ENCODE results near the gene KIAA0513. TPM values are rescaled to one million over a fixed set of nuclear protein-coding genes. Genes with fewer than 3 reads are reported as not detected.
"Not testable (repeated sequence)": the region's sequence is repeated elsewhere in the genome, so short reads cannot be mapped to it uniquely, and the experiment has no call there.

Gene KIAA0513
- total RNA-seq, 1 experiment from 2014 or later, result 2.9 TPM

DNA sequence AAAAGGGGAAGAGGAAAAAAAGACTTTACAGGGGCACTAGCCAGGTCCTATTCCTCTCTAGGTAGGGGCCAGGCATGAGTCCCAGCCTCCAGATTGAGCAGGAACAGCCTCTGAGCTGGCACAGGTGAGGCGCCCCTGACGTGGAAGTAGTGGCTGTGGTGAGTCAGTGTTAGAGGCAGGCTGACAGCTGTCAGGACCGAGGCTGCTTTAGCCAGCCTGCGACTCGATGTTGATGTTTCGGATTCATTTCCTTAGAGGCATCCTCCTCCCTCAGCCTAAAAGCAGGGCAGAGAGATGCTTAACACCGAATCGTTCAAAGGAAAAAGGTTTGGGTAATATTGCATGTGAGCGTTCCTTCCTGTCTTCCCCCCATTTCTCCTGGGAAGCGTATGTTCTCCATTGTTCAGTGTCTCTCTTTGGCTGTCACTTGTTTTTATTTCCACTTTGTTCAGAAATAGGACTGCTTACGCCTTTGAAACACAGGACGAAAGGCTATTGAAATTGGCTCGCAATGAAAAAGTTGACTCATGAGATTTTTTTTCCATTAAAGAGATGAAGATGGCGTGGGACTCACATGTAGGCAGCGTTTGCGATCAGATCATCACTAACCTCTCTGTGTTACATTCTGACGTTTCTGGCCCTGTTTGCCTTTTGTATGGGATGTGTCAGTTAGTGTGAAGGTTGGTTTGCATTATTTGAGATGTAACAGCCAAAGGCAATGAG, 1.3 kb downstream of the KIAA0513 start:
- peak; percentile 41 for DNase-seq (ENCODE audit: low spot score)

DNA sequence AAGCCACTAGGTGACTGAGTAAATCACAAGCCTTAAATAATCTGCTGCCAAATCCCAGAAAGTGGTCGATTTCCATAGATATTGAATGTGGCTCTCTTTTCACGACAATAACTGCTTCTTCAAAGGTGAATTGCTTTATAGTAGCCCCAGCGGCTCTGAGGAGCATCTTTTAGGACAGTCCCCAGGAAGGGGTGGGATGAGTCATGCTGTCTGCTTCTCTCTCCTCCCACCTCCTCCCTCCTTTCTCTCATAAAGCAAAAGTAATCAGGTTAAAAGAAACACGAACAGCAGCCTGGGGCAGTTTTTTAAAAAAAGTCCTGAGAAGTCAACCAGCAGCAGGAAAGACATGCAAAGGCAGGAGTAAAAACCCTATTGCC, 1.8 kb downstream of the KIAA0513 start:
- peak; percentile 53 for DNase-seq (ENCODE audit: low spot score)

DNA sequence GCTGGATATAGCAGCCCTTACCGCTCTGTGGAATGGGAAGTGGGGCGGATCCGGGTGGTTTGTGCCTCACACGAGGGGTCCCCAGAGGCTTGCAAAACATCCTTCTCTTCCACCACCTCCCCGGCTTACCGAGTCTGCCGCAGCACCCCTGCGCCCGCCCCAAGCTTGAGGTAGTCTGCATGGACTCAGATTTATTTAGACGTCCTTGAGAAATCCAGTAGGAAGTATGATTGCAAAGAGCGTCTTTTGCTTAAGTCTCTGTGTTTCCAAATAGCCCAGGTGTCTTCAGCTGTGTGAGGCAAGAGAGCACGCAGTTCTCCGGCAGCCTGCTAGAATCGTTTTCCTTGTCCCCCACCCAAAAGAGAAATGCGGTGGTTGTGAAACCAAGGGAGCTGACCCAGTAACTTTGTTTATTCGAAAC, 2.4 kb downstream of the KIAA0513 start:
- DNase-seq (ENCODE audit: low spot score), result no peak

DNA sequence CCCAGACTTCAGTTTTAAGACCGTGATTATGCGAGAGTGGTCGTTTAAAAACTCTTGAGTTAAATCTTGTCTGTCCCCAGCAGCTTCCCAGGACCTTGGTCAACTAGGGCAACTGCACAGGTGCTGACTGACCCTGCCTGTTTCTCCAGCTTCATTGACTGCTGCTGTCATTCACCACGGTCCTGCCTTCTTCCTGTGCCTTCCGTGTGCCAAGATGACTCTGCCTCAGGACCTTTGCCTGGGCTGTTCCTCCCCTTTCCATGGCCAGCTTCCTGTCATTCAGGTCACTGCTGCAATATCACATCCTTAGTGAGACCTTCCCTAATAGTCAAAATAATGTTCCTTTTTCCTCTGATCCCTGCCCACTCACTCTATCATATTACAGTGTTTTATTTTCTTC, 3.9 kb downstream of the KIAA0513 start:
- DNase-seq (ENCODE audit: low spot score), result no peak

DNA sequence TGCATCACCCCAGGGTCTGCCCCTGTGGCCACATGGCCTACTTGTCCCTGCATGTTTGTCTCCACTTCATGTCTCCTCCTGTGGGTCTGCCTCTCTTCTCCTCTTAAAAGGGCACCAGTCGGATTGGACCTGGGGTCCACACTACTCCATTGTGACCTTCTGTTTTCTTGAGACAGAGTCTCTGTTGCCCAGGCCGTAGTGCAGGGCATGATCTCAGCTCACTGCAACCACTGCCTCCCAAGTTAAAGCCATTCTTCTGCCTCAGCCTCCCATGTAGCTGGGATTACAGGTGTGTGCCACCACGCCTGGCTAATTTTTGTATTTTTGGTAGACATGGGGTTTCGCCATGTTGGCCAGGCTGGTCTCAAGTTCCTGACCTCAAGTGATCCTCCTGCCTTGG, 4.6 kb downstream of the KIAA0513 start:
- DNase-seq (ENCODE audit: low spot score), result not testable (repeated sequence)

DNA sequence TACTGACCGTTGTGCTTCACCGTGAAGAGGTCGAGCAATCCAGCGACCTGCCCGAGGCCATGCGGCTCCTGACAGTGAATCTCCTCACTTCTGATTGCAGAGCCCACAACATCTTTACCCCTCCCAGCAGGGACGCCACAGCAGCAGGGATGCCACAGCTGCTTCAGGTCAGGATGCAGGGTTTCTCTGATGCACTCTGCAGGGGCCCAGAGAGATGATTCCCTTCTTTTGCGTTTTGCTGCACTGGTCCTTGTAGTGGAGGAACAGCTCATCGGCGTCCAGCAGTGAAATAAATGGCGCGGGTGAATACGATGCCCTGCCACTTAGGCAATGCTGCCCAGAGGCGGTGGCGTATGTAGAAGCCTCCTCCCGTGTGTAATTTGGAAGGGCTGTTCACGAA, 5.6 kb downstream of the KIAA0513 start:
- no peak for DNase-seq (ENCODE audit: low spot score)

DNA sequence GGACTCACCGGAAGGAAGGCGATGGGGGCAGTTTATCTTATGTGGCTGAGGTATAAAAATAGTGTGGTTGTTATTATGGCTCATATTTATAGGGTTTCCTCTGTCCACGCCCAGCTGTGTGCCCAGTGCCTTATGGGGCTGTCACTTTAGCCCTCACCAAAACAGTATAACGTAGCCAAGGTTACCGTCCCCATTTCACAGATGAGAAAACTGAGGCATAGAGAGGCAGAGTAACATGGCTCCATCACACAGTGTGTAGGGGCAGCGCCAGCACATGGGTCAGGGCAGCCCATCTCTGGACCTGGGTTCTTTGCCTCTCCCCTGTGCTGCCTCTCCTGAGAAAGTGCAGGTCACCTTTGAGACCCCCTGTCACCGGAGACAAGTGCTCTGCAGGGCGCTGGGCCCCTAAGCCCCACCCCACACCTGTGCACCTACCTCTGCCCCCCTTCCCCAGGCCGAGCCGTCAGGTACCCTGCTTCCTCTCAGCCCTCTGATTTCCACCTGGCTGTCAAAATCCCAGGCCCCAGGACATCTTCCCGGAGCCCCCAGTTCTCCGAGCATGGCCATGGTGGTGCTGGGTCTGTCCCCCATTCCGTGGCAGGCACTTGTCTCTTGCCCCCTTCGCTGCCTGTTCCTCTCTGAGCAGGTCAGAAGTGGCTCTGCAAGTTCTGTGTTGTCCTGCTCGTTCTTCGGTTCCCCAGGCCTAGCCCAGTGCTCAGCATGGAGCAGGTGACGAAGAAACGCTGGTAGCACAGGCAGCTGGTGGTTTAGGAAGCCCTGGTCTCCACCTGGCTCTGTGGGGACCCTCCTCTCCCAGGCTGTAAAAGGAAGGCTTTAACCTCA, 7.2 kb downstream of the KIAA0513 start:
- no peak for DNase-seq (ENCODE audit: low spot score)

DNA sequence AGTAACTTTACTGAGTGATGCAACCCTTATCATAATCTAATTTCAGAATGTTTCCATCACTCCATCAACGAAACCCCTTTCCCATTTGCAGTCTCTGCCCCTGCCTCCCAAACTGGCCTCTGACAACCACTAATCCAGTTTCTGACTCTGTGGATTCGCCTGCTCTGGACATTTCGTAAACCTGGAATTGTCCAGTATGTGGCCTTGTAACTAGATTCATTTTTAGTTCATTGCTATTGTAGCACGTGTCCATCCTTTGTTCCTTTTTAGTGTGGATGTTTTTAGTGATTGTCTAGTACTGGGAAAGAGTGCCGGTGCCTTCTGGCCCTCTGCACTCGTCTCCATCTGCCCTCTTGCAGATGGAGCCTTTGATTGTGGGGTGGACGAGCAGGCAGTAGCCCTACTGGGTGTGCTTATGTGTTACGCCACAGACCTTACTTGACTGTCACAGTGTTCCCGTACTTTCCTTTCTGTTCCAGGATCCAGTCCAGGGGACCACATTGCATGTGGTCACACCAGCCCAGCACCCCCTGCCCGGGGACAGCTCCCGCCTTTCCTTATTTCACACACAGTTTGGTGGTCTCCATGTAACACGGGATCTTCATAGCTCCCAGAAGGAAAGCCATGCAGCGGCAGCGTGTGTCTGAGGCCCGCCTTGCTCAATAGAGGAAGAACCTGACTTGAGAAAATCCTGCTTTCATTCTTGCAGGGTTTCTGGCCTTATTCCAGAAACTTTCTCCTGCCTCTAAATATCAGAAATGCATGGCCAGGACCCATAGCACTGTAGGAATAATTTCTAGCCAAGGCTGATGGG, 8.8 kb downstream of the KIAA0513 start:
- peak; percentile 38 for DNase-seq (ENCODE audit: low spot score)

DNA sequence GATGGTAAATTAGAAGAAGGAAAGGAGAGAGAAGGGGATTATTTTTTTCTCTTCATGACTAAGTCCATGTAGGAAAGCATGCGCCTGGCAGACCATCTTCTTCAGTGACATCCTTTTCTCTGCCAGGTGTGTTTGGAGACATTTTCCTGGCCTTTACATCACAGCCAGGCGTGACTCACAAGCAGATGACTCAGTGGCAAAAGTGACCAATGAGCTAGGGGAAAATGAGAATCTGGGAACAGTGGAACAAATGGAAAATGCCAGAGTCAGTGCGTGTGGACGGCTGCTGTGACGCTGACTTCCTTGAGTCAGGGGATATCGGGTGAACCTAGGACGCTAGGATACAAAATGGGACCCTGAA, 9.4 kb downstream of the KIAA0513 start:
- peak; percentile 92 for DNase-seq (ENCODE audit: low spot score)

DNA sequence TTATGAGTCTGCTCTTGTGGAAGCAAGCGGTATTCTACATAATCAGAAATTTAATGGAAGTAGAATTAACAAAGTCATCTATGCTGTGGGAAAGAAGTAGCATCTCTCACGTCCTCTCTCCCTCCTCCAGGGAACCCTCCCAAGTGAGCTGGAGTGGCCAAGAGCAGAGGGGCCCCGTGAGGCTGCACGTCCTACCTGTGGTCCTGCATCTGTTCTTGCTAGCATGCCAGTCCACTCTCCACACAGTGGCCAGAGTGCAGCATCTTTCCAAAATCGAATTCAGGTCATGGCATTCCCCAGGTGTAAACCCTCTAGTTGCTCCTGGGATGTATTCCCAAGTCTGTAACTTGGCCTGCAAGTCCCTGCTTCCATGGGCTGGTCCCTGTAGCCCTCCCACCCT, 10.1 kb downstream of the KIAA0513 start:
- DNase-seq (ENCODE audit: low spot score), result no peak

DNA sequence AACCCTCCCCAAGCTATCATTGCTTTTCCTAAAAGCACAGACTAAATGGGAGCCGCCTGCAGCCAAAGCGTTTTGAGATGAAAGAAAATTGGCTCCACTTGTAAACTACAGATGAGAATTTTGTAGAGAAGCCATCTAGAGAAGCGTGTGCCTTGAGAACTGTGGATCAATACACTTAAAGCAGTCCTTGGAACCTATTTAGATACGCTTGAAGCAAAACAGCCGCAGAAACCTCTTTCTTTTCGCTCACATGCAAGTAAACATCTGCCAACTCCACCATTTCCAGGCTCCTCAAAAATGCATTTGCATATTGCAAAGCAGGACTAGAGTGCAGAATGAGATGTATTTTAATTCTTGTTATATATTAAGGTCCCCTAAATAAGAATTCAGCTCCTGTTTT, 13.1 kb downstream of the KIAA0513 start:
- DNase-seq (ENCODE audit: low spot score), result no peak

DNA sequence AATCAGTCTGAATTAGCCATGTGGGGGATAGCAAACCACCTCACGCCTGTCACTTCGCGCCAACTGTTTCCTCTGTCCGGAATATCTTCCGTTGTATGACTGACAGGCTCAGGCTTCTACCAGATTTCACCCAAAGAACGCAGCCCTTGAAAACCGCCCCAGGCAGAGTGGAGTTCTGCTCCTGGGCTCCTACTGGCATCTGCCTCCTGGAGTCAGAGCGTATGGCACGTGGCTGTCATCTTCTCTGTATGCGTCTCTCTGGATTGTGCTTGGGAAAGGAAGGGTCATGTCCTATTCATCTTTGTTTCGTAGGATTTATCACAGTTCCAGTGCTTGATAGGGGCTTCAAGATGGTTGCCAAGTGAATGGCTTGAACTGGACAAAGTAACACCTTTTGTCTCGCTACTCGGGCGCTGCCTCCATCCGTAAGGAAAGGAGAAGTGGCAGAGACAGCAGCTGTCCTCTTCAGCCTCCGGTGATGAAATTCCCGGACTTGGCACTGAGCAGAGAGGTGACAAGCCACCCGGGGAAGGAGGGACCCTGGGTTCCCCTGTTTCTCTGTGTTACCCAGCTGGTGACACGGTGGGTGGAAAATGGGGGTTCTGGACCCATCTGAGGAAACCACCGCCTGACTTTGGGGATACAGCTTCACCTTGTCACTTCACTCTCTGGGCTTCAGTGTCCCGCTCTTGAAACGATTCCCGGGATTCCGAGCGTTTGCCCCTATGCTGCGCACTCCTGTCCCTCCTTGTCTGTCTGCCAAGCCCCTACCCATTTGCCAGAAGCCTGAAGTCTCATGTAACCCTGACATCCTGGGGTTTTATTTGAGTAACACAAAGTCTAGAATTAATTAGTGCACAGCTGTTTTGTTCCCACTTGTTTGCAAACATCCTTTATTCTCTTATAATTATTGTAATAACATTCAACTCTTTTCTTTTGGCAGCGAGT, 13.9 kb downstream of the KIAA0513 start:
- DNase-seq (ENCODE audit: low spot score), result no peak

DNA sequence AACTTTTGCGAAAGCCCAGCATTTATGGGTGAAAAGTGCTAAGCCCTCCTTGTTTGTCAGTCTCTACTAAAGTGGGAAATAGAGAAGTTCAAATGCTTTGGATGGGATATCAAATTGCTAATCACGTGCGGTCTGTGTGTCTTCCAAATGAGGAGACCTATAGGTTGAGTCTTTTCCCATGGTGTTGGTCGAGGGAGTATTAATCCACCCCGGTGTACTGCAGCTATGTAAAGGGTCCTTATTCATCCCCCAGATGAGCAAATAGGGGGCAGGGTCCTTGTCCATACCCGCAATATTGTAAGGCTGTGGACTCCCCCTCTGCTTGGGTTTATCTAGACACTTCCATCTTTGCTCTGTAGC, 14.6 kb downstream of the KIAA0513 start:
- DNase-seq (ENCODE audit: low spot score), result no peak

DNA sequence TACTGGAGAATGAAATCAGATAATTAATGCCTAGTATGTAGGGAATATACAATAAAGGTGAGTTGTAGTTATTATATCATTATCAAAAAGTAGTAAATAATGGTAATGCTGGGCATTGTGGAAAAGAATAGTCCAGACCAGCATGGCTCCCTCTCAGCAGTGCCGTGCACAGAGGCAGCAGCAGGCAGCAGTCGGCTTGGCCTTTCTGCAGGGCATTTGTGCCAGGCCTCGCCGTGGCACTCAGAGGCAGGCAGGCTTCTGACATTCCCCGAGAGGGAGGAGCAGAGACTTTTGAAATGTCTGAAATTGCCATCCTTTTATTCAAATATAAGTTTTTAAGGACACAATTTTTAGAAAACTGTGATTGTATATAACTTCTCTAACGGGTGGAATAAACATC, 15.0 kb downstream of the KIAA0513 start:
- no peak for DNase-seq (ENCODE audit: low spot score)

DNA sequence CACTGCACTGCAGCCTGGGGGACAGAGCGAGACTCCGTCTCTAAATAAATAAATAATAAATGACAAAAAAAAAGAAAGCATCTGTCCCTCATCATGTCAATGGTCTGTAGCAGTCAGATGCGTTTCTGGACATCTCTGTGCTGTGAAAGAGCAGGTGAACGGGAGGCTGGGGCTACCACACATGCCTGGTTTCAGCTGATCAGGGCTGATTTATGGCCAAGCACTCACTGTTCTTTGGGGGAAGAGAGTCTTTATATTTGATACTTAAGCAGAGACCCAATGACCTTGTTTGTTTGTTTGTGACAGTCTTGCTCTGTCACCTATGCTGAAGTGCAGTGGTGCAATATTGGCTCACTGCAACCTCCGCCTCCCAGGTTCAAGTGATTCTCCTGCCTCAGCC, 17.5 kb downstream of the KIAA0513 start:
- DNase-seq (ENCODE audit: low spot score), result no peak

DNA sequence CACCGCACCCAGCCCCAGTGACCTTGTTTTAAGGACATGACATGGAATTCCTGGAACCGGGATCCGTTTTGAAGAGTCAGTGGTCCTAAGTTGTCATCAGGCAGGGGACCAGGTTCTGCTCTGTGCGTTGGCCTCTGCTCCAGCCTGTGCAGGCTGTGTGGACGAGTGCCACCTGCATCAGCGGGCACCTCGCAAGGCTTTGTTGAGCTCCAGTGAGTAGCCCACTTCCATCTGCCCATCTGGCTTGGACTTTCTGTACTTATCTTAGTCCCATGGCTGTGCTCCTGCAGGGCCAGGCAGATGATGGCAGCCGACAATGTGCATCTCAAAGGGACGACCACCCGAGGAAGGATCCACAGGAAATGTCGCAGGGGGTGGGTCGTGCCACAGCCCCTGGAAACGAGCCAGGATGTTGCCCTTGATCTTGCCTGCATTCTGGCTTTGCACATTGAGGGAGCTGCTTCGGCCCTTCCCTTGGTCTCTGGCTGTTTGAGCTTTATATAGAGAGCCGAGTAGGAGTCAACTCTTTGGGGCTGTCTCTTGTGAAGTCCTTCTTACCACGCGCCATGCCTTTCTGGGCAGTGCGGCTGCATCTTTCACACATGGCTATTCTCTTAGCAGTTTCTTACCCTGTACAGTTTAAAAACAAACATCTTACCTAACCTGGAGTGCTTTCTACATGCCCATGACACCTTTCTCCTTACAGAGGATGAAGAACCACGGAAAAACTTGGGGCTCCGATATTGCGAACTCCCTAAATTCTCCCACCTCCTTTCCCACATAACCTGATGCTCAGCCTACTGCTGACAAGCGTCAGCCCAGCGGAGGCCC, 18.3 kb downstream of the KIAA0513 start:
- DNase-seq (ENCODE audit: low spot score), result no peak

DNA sequence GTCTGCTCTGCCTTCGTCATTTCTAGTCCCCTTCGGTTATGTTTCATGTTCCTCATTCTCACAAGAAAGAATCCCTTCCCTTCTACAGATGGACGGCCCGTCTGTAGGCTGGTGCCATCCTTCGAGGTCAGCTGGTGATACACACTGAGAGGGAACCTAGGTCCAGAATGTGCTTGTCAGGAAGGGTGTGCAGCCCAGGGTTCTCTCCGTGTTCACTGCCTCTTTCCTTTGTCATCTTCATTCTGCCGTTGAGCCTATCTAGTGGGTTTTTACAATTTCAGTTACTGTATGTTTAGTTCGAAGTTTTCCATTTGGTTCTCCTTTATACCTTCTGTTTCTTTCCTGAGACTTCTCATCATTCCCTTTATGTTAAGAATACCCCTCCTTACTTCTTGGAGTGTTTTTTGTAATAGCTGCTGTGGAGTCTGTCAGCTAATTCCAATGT, 18.9 kb downstream of the KIAA0513 start:
- DNase-seq (ENCODE audit: low spot score), result no peak

DNA sequence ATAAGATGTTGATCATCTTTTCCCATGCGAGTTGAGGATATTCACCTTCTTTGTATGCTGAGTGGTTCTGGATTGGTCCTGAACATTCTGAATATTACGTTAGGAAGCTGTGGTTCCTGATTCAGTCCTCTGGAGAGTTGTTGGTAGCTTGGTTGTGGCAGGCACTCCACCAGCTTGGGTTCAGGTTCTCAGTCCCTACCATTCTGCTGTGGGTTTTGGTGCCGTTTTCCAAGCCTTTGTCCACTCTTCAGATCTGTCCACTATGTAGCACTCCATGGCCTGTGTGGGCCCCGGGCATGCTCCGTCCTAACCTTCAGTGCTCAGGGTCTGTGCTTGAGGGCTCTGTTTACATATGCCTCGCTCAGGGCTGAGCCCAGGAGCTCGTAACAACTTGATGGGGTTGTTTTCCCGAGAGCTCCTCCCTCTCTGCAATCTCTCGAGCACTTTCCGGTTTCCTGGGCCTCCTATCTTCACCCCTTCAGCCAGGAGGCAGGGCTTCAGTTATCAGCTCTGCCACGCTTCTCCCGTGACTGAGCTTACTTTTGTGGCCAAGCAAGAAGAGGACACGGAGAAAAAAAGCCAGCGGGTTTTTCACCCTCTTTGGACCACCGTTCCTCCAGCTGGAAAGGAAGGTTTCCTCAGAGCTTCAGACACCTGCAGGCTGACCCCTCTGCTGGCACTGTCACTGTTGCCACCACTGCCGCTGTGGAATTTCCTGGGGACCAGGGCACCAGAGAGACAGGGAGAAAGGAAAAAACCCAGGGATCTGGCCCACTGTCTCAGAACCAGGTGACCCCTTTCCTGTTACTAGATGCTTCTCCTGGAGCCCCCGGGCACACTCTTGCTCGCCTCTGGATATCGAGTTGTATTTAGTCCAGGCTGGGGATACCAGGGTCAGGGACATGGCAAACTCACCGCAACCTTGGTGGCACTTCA, 19.6 kb downstream of the KIAA0513 start:
- DNase-seq (ENCODE audit: low spot score), result no peak

DNA sequence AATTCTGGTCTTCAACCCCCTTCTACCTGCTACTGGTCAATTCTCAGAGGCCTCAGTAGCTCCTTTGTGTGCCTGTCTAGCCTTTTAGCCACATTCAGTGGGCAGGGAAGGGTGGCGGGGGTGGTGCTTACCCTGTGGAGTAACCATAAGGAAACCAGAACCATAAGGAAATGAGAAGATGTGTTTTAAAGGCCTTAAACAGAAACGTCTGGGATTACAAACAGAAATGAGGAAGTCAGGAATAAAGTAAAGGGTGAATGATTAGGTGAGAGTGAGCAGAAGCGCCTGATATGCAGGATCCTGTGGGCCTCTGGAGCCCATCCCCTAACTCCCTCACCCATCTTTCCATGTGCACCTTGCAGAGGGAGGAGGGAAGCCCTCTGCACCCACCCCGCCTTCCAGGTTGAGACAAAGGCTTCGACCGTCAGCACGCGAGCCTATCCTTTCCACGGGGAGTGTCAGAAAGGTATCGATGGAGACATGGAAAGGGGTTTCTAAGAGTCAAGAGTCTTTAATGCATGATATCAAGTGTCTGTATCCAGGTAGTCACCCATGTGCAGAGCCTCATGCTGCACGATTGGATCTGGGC, 20.4 kb downstream of the KIAA0513 start:
- DNase-seq (ENCODE audit: low spot score), result no peak

All from H4 (cell line).